Loucy (cell line): ENCODE data around the gene NAV2.

Experiments
- H2AFZ ChIP-seq: fragments of 200-600 bp; sonication (generic); 2 replicates; pipeline ENCODE4 v1.6.0; 2016; ENCODE audit warnings: antibody characterized with exemption, mild to moderate bottlenecking, low read length, moderate library complexity
- H3F3A ChIP-seq: fragments of 200-600 bp; 2 replicates; pipeline ENCODE4 v1.6.0; 2016; ENCODE audit warnings: antibody characterized with exemption, low read depth, mild to moderate bottlenecking
- H3K27me3 ChIP-seq: fragments of 200-600 bp; sonication (generic); 2 replicates; pipeline ENCODE4 v1.6.1; 2014; ENCODE audit warnings: low read length, mild to moderate bottlenecking; ENCODE audit not compliant: insufficient read depth, poor library complexity, severe bottlenecking
- H3K36me3 ChIP-seq: fragments of 200-600 bp; sonication (generic); 2 replicates; pipeline ENCODE4 v1.6.1; 2016; ENCODE audit warnings: low read length; ENCODE audit not compliant: insufficient read depth
- H3K4me1 ChIP-seq: fragments of 200-600 bp; sonication (generic); 2 replicates; pipeline ENCODE4 v1.5.1; 2014; ENCODE audit warnings: low read length, mild to moderate bottlenecking; ENCODE audit not compliant: insufficient read depth, poor library complexity, severe bottlenecking
- H3K4me2 ChIP-seq: fragments of 200-600 bp; sonication (generic); 2 replicates; pipeline ENCODE4 v1.6.0; 2014; ENCODE audit warnings: antibody characterized with exemption, low read length, low read depth, mild to moderate bottlenecking; ENCODE audit not compliant: poor library complexity, severe bottlenecking
- H3K4me3 ChIP-seq: fragments of 200-600 bp; sonication (generic); 2 replicates; pipeline ENCODE4 v1.5.1; 2014; ENCODE audit warnings: low read length, mild to moderate bottlenecking, mixed read lengths; ENCODE audit not compliant: poor library complexity, severe bottlenecking
- H3K79me2 ChIP-seq: fragments of 200-600 bp; sonication (generic); 2 replicates; pipeline ENCODE4 v1.6.1; 2014; ENCODE audit warnings: low read length; ENCODE audit not compliant: insufficient read depth
- H3K9ac ChIP-seq: fragments of 200-600 bp; sonication (generic); 2 replicates; pipeline ENCODE4 v1.6.0; 2014; ENCODE audit warnings: mild to moderate bottlenecking, low read depth, low read length, moderate library complexity; ENCODE audit not compliant: poor library complexity, severe bottlenecking
- H3K9me2 ChIP-seq: fragments of 200-600 bp; sonication (generic); replicated peaks from 2 replicates; pipeline ENCODE4 v1.6.1; 2016; ENCODE audit warnings: low read depth, low read length, mixed read lengths
- H3K9me3 ChIP-seq: fragments of 200-600 bp; sonication (generic); 2 replicates; pipeline ENCODE4 v1.6.1; 2014; ENCODE audit warnings: mild to moderate bottlenecking, antibody characterized with exemption, low read length, low read depth; ENCODE audit not compliant: insufficient read depth
- H4K20me1 ChIP-seq: fragments of 200-600 bp; sonication (generic); 2 replicates; pipeline ENCODE4 v1.6.0; 2014; ENCODE audit warnings: antibody characterized with exemption, low read length, mild to moderate bottlenecking; ENCODE audit not compliant: insufficient read depth, poor library complexity, severe bottlenecking
- EZH2phosphoT487 ChIP-seq: fragments of 200-600 bp; IDR thresholded peaks from 2 replicates; pipeline ENCODE4 v1.6.1; 2018; ENCODE audit warnings: antibody characterized with exemption, mild to moderate bottlenecking, moderate library complexity, borderline replicate concordance
- TF ChIP-seq, protein P1 (sequence below): fragments of 200-600 bp; sonication (generic); conservative IDR thresholded peaks from 2 replicates; pipeline ENCODE4 v1.5.1; 2014; ENCODE audit warnings: mild to moderate bottlenecking, antibody characterized with exemption, low read length

NAV2 gene

DNA sequence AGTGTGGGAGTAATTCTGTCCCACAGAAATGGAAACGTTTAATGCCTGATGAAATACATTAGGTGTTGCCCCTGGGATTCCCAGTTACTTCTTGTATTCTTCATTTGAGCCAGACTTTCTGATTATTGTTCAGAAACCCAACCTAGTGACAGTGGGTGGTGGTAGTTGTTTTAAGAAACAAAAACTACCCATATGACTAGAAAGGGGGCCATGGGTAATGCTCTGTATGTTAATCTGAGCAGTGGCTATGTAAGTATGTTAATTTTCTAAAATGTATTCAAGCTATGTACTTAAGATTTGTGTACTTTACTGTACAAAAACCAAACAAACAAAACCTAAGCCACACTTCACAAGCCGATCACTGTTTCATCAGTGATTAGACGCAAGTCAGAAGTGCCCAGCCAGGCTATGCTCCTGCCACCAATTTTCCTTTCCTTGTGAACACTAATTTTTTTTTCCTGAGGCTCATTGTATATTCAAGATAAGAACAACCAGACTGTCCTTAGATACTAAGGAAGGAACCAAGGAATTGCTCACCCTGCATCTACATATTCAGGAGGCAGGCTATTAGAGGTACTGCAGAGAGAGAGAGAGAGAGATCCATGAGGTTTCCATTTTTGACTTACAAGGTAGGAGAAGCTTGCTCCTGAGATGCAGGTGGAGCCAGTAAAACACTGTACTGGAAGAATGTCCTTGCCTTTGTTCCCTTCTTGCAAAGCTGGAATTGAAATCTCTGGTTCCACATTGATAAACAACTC lies 324.9 kb downstream of the NAV2 start:
- no peak for TF ChIP-seq EZH2phosphoT487
- TF ChIP-seq, protein P1, sequence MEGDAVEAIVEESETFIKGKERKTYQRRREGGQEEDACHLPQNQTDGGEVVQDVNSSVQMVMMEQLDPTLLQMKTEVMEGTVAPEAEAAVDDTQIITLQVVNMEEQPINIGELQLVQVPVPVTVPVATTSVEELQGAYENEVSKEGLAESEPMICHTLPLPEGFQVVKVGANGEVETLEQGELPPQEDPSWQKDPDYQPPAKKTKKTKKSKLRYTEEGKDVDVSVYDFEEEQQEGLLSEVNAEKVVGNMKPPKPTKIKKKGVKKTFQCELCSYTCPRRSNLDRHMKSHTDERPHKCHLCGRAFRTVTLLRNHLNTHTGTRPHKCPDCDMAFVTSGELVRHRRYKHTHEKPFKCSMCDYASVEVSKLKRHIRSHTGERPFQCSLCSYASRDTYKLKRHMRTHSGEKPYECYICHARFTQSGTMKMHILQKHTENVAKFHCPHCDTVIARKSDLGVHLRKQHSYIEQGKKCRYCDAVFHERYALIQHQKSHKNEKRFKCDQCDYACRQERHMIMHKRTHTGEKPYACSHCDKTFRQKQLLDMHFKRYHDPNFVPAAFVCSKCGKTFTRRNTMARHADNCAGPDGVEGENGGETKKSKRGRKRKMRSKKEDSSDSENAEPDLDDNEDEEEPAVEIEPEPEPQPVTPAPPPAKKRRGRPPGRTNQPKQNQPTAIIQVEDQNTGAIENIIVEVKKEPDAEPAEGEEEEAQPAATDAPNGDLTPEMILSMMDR = no peak
- Histone ChIP-seq H3K4me1 (no peaks in the 10 kb centered on the region), H3K4me2 (no peak overlapping the region), H3K9me3 (no peaks in the 10 kb centered on the region), H3K4me3 (no peak overlapping the region), H3K9me2 (no peaks in the 10 kb centered on the region), H3F3A (no peaks in the 10 kb centered on the region), H3K9ac (no peak overlapping the region), H3K27me3 (no peaks in the 10 kb centered on the region), H3K36me3 (no peaks in the 10 kb centered on the region), H3K79me2 (no peaks in the 10 kb centered on the region), H2AFZ (no peak overlapping the region), H4K20me1 (no peaks in the 10 kb centered on the region)

DNA sequence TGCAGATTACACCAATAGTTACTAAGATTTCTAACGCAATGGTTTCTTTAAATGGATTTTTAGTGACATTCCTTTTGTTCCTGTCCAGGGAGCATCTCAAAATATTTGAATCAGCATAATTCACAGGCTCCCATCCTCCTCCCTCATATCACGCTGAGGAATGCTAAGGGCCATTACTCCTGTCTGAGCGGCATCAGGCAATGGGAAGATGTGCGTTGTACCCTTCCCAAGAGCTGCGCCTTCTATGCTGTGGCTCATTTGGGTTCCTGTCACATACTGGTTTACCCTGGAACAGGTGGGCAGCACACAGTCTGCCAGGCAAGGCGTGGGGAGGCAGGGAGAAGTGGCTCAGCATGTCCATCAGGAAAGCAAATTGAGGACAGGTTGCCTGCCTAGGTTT lies 325.8 kb downstream of the NAV2 start:
- Histone ChIP-seq H3K27me3 (no peaks in the 10 kb centered on the region), H3K4me3 (no peak overlapping the region), H3K9me2 (no peaks in the 10 kb centered on the region), H2AFZ (no peak overlapping the region), H3K9ac (no peak overlapping the region), H3K36me3 (no peaks in the 10 kb centered on the region), H3K9me3 (no peaks in the 10 kb centered on the region), H4K20me1 (no peaks in the 10 kb centered on the region), H3F3A (no peaks in the 10 kb centered on the region), H3K79me2 (no peaks in the 10 kb centered on the region), H3K4me1 (no peaks in the 10 kb centered on the region), H3K4me2 (no peak overlapping the region)
- TF ChIP-seq, protein P1 = no peak
- no peak for TF ChIP-seq EZH2phosphoT487

DNA sequence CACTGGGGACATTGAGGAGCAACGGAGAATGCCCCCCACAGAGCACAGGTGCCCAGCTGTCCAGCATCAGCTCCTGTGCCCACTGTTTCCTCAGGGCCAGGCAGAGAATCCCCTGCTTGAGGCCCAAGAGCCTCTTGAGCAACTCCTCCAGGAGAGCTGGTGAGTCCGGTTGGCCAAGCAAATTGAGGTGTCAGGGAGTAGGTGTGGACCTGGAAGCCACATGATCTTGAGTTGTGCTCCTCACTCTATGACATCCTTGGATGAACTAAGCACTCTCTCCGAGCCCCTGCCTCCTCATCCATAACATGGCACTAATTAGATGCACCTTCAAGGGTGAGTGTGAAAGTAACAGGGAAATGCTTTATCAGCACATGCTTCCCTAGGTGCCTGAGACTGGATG lies 326.3 kb downstream of the NAV2 start:
- Histone ChIP-seq H3K4me3 (no peak overlapping the region), H3K27me3 (no peaks in the 10 kb centered on the region), H3K79me2 (no peaks in the 10 kb centered on the region), H3K9ac (no peak overlapping the region), H3F3A (no peaks in the 10 kb centered on the region), H3K4me2 (no peak overlapping the region), H3K36me3 (no peaks in the 10 kb centered on the region), H4K20me1 (no peaks in the 10 kb centered on the region), H3K4me1 (no peaks in the 10 kb centered on the region), H3K9me2 (no peaks in the 10 kb centered on the region), H3K9me3 (no peaks in the 10 kb centered on the region), H2AFZ (no peak overlapping the region)
- TF ChIP-seq EZH2phosphoT487 = no peak
- TF ChIP-seq, protein P1 = no peak
